Urinary bladder (tissue), 4 donors: ENCODE measurements around the gene PLXNA2. TPM values are rescaled to one million over a fixed set of nuclear protein-coding genes. Genes with fewer than 3 reads are reported as not detected.

Experiments used
- DNase-seq: peaks from one replicate; pipeline ENCODE4 v3.0.0-alpha.2; 2015; ENCODE audit errors: extremely low spot score
- H3K27ac ChIP-seq: one replicate; pipeline ENCODE4 v1.5.1; 2013; ENCODE audit warnings: low read depth, mild to moderate bottlenecking, moderate library complexity
- H3K36me3 ChIP-seq: one replicate; pipeline ENCODE4 v1.6.1; 2013; ENCODE audit warnings: mild to moderate bottlenecking, moderate library complexity; ENCODE audit not compliant: insufficient read depth
- H3K4me1 ChIP-seq: one replicate; pipeline ENCODE4 v1.6.1; 2013; ENCODE audit warnings: mild to moderate bottlenecking, moderate library complexity; ENCODE audit not compliant: insufficient read depth
- H3K4me3 ChIP-seq: one replicate; pipeline ENCODE4 v1.5.1; 2013; ENCODE audit warnings: low read depth, low read length
- WGBS: extraction: QIAGEN DNeasy Blood & Tissue Kit; methylation state at CpG from one replicate; pipeline ENCODE4 v1.1.7; 2013; 5-methylcytosine and 5-hydroxymethylcytosine counted together
- polyA plus RNA-seq: library from polyadenylated mRNA; stranded (reverse); fragments of 200-250 nt; gene quantifications from one replicate; pipeline ENCODE4 v1.2.3, GENCODE V29; 2013
- total RNA-seq: library from RNA; depleted of rRNA; stranded (reverse); fragments of >200 nt; gene quantifications from one replicate; pipeline ENCODE4 v1.2.3, GENCODE V29; 2014
- donor health status: healthy with polysubstance abuse.
- donor health status: healthy.

Gene PLXNA2
- total and polyA plus RNA-seq, 2 donors, result 15.1 to 20.0 TPM

DNA sequence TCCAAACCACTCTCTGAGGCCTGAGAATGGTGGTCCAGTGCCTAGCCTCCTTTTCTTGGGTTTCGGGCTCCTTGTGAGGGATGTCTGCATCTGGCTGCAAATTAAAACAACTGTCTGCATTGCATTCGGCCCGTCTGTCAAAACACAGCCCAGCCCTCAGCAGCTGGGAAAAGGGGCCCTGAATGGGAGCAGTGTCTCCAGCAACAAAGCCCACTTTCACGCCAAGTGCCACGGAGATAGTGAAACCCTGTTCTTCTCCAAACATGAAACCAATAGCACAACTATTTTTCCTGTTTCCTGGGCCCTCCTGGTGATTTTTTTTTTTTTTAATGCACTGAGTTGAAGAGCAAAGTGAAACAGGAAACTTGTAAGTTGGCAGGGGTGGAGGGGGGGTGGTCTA, 138.4 kb downstream of the PLXNA2 start:
- Histone ChIP-seq H3K27ac (no peak overlapping the region), H3K36me3 (no peaks in the 10 kb centered on the region), H3K4me3 (no peak overlapping the region), H3K4me1 (no peaks in the 10 kb centered on the region)
- no peak for DNase-seq
- 66% methylated on average over 5 of the region's 5 CpGs for WGBS

GRCh38 chr1:208103597-208104513, 140.3 kb downstream of the PLXNA2 start:
- Histone ChIP-seq H3K4me1 (no peaks in the 10 kb centered on the region), H3K27ac (no peak overlapping the region), H3K36me3 (no peaks in the 10 kb centered on the region), H3K4me3 (no peak overlapping the region)
- DNase-seq, result no peak
- WGBS, result 66% methylated on average over 7 of the region's 7 CpGs

DNA sequence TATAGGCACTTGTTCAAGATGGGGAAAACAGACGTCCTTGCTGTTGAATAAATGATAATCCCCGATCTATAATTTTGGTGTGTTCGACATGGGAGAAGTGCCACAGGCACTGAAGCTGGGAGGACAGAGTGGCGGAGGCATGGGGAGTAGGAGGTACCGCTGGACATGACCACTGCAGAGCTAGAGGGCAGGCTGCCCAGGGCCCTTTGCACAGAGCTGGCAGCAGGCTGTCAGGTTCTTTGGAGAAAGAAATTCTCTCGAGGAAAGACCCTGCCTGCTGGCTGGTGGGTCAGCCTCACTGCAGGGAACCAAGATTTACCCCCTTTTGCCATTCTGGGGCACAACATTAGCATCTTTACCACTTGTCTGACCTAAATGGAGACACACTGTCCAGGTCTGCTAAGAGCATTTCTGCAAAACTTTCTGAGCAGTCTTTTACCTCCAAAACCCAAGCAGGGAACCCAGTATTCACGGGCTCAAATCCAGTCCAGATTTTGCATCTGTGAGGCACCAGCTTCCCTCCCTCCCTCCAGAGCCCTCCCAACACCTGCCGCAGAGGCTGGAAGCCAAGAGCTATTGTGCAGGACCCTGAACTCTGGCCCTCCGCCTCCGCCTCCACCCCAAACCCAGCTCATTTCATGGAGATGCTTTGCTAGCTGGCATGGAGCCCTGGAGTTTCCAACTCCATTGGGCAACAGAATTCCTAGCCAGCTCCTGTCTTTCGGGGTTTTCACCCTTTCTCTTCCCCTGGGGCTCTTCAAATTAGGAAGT, 142.3 kb downstream of the PLXNA2 start:
- H3K36me3 ChIP-seq, result no peaks in the 10 kb centered on the region
- no peaks in the 10 kb centered on the region for H3K4me1 ChIP-seq
- no peak overlapping the region for H3K4me3 ChIP-seq
- 51% methylated on average over 11 of the region's 11 CpGs for WGBS
- no peak overlapping the region for H3K27ac ChIP-seq
- no peak for DNase-seq

- Histone ChIP-seq H3K4me3 (no peak overlapping the region), H3K4me1 (no peaks in the 10 kb centered on the region), H3K27ac (no peak overlapping the region), H3K36me3 (no peaks in the 10 kb centered on the region)
- DNase-seq, result no peak
- 41% methylated on average over 5 of the region's 5 CpGs for WGBS
These were observed 143.3 kb downstream of the PLXNA2 start for GRCh38 chr1:208100906-208101305.

GRCh38 chr1:208100106-208100505, 144.1 kb downstream of the PLXNA2 start:
- 72% methylated on average over 4 of the region's 4 CpGs for WGBS
- Histone ChIP-seq H3K36me3 (peaks cover 2% of the 10 kb centered on the region), H3K4me1 (no peaks in the 10 kb centered on the region), H3K4me3 (no peak overlapping the region), H3K27ac (no peak overlapping the region)
- DNase-seq, result no peak

DNA sequence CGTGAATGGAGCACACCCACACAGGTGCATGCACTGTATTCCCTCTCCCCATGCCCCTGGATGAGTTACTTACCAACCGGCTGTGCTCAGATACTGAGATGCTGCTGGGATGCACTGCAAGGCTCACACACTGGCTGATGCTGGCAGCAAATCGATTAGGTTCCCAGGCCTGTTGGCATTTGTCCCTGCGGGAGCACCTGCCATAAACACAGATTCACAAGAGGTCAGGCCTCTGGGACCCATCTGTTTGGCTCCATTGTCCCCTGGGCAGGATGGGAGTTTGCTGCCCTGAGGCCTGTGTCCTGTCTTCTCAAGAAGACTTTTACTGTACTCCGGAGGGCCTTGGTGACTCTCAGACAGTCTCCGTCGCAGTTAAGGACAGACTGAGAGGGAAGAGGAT, 145.4 kb downstream of the PLXNA2 start:
- 88% methylated on average over 7 of the region's 7 CpGs for WGBS
- Histone ChIP-seq H3K27ac (no peak overlapping the region), H3K36me3 (peaks cover 2% of the 10 kb centered on the region), H3K4me1 (no peaks in the 10 kb centered on the region), H3K4me3 (no peak overlapping the region)
- DNase-seq, result no peak

- no peak for DNase-seq
These were observed 150.1 kb downstream of the PLXNA2 start for GRCh38 chr1:208093754-208094719.

GRCh38 chr1:208093046-208093445, 151.1 kb downstream of the PLXNA2 start:
- WGBS, result 95% methylated on average over 3 of the region's 3 CpGs
- peaks cover 2% of the 10 kb centered on the region for H3K36me3 ChIP-seq

More at GRCh38 chr1:208093754-208094719, 150.1 kb downstream of the PLXNA2 start:
- WGBS, result 62% methylated on average over 4 of the region's 4 CpGs
- no peak overlapping the region for H3K27ac ChIP-seq
- H3K36me3 ChIP-seq, result peaks cover 2% of the 10 kb centered on the region
- H3K4me1 ChIP-seq, result no peaks in the 10 kb centered on the region
- no peak overlapping the region for H3K4me3 ChIP-seq

DNA sequence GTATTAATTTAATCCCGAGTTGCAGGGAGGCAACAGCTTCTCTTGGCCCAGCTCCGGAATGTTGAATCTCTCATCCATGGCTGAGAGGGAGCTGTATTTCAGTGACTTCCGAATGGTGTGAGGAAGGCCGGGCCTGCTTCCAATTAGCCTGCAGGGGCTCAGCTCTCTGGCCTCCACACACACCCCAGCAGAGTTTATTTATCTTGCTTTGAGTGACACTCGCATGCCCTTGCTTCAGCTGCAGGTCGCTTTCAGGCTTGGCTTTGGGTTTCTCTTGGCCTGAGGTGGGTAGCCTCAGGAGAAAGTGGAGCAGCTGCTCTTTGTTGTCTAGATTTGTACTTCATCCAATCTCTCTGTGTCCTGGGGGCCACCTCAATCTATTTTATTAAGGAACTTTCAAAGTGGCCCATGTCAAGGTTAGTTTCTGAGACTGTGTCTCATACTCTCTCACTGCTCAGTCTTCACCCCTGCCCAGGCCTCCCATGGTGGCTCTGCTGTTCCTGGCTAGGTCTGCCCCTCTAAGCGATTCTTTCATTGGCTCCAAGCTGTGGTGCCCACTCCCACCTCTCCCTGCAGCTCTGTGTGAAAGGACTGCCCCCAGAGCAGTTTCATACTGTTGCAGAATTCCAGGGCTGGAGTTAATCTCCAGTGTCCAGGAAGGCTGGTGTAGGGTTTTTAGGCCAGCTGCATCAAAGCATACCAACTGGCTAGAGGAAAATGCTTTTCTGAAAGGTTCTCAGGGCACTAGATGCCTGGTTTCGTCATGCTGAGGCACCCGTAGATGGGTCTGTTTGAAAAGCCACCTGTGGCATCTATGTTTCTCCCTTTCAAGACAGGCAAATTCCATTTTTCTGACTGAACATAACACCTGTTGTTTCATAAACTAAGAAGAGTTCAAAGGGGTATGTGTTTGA, 153.5 kb downstream of the PLXNA2 start:
- WGBS, result 51% methylated on average over 9 of the region's 9 CpGs

More at GRCh38 chr1:208093046-208093445, 151.1 kb downstream of the PLXNA2 start:
- Histone ChIP-seq H3K4me3 (no peak overlapping the region), H3K4me1 (no peaks in the 10 kb centered on the region), H3K27ac (no peak overlapping the region)
- DNase-seq, result no peak

GRCh38 chr1:208089761-208090370, 154.3 kb downstream of the PLXNA2 start:
- Histone ChIP-seq H3K4me3 (no peak overlapping the region), H3K4me1 (no peaks in the 10 kb centered on the region), H3K27ac (peak overlapping the region; percentile 6), H3K36me3 (no peaks in the 10 kb centered on the region)
- WGBS, result 47% methylated on average over 6 of the region's 6 CpGs
- no peak for DNase-seq

More for the DNA sequence above, 153.5 kb downstream of the PLXNA2 start:
- Histone ChIP-seq H3K4me3 (no peak overlapping the region), H3K4me1 (no peaks in the 10 kb centered on the region), H3K36me3 (peaks cover 2% of the 10 kb centered on the region), H3K27ac (peak overlapping the region; percentile 6)
- no peak for DNase-seq

DNA sequence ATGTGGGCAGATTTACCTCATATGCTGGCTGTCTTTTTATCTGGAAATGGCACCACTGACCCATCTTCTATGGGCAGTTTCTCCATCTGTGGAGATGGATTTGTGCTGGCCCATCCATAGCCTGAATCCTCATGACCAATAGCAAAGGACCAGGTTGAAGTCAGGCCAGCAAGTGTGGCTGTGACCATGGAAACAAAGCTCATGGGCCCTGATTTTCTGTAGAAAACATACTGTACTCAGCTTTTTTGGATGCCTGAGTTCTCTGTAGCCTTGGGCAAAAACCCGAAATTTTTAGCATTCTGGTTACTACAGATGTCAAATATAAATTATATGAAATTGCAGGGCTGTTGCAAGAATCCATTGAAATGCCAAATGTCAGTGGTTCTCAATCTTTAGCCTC, 155.0 kb downstream of the PLXNA2 start:
- Histone ChIP-seq H3K27ac (no peak overlapping the region), H3K4me1 (no peaks in the 10 kb centered on the region), H3K36me3 (no peaks in the 10 kb centered on the region), H3K4me3 (no peak overlapping the region)
- DNase-seq, result no peak
- 70% methylated on average over 1 of the region's 1 CpG for WGBS

DNA sequence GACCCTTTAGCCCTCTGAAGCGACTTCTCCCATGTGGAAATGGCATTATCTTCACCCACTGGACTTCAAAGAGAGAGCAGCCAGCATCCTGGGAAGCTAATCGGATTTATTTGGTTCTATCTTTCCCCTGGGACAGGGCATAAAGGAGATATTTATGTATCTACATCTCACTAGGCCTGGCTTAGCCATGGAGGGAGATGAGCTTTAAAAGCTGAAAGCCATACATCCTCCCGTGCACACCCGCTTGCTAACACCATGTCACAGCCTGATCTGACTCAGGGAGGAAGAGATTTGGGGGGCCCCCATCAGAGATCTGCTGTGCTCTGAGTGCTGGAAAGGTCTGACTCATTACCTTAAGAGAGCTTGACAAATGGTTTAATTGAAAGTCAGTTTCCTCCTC, 155.9 kb downstream of the PLXNA2 start:
- Histone ChIP-seq H3K4me3 (no peak overlapping the region), H3K36me3 (no peaks in the 10 kb centered on the region), H3K4me1 (no peaks in the 10 kb centered on the region), H3K27ac (no peak overlapping the region)
- no peak for DNase-seq
- 90% methylated on average over 4 of the region's 4 CpGs for WGBS
